ENCODE results near the gene SKAP1.

The SKAP1 gene

DNA sequence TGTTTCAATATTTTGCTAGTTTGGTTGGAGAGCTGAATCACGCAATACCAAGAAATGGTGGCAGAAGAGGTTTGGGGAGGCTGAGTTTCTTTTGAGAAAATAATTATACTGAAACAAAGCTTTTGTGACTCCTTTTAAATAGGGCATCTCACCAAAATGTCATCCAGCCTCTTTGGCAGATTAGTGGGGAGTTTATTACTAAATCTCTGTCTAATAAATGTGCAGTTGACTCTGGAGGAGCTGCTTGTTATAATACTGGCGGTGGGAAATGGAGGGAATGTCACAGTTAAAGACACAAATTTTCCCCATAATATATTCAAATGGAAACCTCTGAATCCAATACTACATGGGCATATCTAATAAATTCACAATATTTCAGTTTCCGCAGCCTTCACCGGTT, 277.7 kb downstream of the SKAP1 start:
- in situ Hi-C loops (cut with HindIII; ENCODE audit: low sequenced_read_pairs), result no loop called here
- no peak for DNase-seq (ENCODE audit: low read depth, low spot score)
- H3K4me3 ChIP-seq (ENCODE audit: low read depth, low read length), result no peak overlapping the region
- TF ChIP-seq, protein P1, sequence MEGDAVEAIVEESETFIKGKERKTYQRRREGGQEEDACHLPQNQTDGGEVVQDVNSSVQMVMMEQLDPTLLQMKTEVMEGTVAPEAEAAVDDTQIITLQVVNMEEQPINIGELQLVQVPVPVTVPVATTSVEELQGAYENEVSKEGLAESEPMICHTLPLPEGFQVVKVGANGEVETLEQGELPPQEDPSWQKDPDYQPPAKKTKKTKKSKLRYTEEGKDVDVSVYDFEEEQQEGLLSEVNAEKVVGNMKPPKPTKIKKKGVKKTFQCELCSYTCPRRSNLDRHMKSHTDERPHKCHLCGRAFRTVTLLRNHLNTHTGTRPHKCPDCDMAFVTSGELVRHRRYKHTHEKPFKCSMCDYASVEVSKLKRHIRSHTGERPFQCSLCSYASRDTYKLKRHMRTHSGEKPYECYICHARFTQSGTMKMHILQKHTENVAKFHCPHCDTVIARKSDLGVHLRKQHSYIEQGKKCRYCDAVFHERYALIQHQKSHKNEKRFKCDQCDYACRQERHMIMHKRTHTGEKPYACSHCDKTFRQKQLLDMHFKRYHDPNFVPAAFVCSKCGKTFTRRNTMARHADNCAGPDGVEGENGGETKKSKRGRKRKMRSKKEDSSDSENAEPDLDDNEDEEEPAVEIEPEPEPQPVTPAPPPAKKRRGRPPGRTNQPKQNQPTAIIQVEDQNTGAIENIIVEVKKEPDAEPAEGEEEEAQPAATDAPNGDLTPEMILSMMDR (IDR thresholded peaks at IDR 0.05; ENCODE audit: low read depth, low read length), result no peak

DNA sequence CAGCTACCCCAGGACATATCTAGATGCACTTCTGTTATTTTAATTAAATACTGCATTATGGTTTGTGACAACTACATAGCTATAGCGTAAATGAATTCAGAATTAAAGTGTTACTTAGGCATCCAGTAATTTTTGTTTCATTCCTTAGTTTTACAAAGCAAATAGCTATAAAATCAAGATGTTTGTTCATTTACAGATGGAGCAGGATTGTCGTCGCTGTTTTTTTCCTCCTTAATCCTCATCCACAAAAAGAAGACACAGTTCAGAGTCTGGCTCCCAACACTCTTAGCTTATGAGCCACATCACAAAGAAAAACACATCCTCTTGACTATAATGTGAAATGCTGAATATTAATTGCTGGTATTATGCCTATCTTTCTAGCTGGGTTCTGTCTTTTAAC, 278.8 kb downstream of the SKAP1 start:
- no peak overlapping the region for H3K4me3 ChIP-seq (ENCODE audit: low read depth, low read length)
- in situ Hi-C loops (cut with HindIII; ENCODE audit: low sequenced_read_pairs), result no loop called here
- DNase-seq (ENCODE audit: low read depth, low spot score), result no peak
- TF ChIP-seq, protein P1 (IDR thresholded peaks at IDR 0.05; ENCODE audit: low read depth, low read length), result no peak

DNA sequence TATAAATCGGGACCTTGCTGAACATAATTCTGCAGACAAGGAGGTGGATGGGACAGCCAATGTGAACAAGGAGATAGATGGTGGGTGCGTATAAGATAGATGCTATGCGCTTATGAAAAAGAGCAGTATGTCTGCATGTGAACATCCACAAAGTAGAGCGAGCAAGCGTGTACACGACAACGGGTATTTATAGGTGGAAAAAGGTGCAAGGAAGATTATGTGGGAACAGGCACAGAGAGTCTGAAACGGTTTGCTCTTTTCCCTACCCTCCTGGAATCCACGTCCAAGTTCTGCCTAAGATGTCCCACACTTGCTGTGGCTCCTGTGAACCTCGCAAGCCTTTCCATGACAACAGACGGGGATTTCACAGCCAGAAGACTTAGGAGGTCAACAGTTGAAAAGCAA, 279.4 kb downstream of the SKAP1 start:
- H3K4me3 ChIP-seq (ENCODE audit: low read depth, low read length), result no peak overlapping the region
- in situ Hi-C loops (cut with HindIII; ENCODE audit: low sequenced_read_pairs), result no loop called here
- no peak for DNase-seq (ENCODE audit: low read depth, low spot score)
- TF ChIP-seq, protein P1 (IDR thresholded peaks at IDR 0.05; ENCODE audit: low read depth, low read length), result no peak

DNA sequence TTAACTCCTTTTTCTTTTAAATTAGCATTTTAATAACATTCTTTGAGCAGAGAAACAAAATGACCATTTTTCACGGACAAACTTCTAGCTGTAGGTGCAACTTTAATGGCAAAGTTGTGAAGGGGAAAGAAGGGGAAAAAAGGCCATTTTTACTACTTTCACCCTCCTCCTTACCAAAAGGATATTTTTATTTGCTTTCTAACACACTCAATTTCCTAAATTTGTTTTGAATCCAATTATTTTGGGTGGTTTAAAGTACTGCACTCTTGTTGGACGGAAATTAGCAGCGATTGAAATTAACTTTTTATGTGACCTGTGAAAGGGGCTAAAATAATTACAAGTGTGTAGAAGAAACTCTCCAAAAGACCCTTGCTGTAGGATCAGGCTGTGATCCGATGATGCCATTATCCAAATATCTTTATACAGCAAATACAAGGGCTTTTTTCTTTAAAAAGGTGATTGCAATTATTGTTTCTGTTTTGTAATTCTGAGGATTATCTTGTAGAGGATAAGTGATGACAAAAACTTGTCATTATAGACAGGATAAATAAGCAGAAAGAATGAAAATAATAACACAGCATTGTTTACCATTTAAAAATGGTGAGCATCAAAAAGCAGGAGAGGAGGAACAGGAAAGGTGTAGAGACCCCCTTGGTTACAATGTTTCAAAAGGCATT, 280.1 kb downstream of the SKAP1 start:
- in situ Hi-C loops (cut with HindIII; ENCODE audit: low sequenced_read_pairs), result no loop called here

DNA sequence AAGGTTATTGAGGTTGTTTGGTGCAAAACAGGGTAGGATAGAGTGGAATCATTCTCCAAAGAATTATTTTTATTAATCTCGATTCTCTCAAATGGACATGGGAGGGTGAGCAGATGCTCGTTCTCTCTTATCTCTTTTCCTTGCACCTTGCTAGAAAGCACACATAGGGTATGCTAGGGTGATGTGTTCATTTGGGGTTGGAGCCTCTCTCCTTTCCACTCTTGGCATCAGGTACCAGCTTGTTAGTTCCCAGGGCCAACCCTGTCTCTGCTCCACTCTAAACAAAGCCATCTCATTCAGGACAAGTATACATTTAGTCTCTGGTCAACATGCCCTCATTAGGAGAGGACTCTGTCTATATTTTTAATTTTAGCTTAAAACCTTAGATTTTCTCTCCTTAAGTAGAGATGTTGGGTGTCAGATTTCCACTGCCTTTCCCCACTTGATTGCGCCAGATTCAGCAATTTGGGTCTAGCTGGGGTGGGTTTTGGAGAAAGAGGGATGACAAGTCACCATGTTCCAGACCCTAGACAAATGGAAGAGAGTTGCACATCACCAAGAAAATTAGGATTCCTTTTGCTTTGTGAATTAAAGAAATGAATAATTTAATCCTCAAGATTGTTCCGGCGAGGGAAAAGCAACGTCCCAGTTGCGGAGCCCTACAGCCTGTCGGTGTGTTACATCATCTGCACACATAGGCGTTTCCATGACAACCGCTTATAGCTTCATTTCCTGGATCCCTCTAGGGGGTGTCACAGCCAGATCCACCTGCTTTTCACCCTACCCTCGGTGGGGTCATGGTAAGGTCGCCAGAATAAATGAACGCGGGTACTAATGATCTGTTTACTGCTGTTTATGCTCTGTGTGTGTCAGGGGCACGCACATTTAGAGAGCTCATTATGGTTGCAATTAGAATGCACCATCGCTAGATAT, 280.9 kb downstream of the SKAP1 start:
- in situ Hi-C loops (cut with HindIII; ENCODE audit: low sequenced_read_pairs), result no loop called here
- DNase-seq (ENCODE audit: low read depth, low spot score), result no peak
- TF ChIP-seq, protein P1 (IDR thresholded peaks at IDR 0.05; ENCODE audit: low read depth, low read length), result no peak
- H3K4me3 ChIP-seq (ENCODE audit: low read depth, low read length), result no peak overlapping the region

More for the DNA sequence above, 280.1 kb downstream of the SKAP1 start:
- DNase-seq (ENCODE audit: low read depth, low spot score), result no peak
- TF ChIP-seq, protein P1 (IDR thresholded peaks at IDR 0.05; ENCODE audit: low read depth, low read length), result no peak
- H3K4me3 ChIP-seq (ENCODE audit: low read depth, low read length), result no peak overlapping the region

DNA sequence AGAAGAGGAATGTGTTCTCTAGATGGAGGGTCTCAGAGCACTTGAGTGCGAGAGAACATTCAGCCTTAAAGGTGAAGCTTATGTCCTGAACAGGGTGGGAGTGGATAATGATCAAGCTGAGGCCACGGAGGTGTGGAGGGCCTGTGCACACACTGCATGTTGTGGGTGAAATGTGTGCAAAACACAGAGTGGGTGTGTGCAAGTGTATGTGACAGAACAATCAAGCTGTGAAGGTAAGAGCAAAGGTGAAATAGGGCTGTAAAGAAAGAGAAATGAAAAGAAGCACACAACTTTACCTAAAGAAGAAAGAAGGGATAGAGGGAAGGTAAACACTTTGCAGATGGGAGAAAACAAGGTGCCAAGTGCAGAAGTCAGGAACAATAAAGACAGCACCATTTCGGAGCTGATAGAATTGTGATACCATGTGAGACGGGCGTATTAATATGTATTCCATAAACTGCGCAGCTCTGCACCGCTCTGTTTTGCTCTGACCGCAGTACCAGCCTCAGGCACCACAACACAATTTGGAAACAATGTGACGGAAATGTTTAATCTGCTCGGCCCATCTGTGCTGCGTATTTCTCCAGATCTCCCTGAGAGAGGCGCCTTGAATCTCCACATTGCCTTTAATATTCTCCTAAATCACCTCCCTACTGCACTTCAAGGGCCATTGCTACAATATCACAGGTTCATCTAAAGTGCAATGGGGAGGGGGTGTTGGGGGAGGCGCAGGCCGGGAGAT, 281.8 kb downstream of the SKAP1 start:
- TF ChIP-seq, protein P1 (IDR thresholded peaks at IDR 0.05; ENCODE audit: low read depth, low read length), result no peak
- H3K4me3 ChIP-seq (ENCODE audit: low read depth, low read length), result no peak overlapping the region
- in situ Hi-C loops (cut with HindIII; ENCODE audit: low sequenced_read_pairs), result no loop called here
- DNase-seq (ENCODE audit: low read depth, low spot score), result no peak

Measured in astrocyte of the spinal cord (primary cell).